Neural cell (in vitro differentiated cells): ENCODE measurements around the gene SPN. TPM values are rescaled to one million over a fixed set of nuclear protein-coding genes. Genes with fewer than 3 reads are reported as not detected.

ENCODE experiments used
- H2AFZ ChIP-seq: fragments of 200-600, 300-800 bp; sonication (generic), shearing (Covaris generic); 2 replicates; pipeline ENCODE4 v1.6.0; 2014; ENCODE audit warnings: low read depth, mild to moderate bottlenecking, antibody characterized with exemption, low read length, moderate library complexity
- H3F3A ChIP-seq: fragments of 200-600 bp; shearing (Covaris generic); 2 replicates; pipeline ENCODE4 v1.6.1; 2016; ENCODE audit warnings: mild to moderate bottlenecking, moderate library complexity, mixed read lengths, antibody characterized with exemption, low read length; ENCODE audit not compliant: insufficient read depth, poor library complexity, severe bottlenecking
- H3K27ac ChIP-seq: fragments of 200-600, 300-800 bp; sonication (generic), shearing (Covaris generic); 2 replicates; pipeline ENCODE4 v1.5.1; 2014; ENCODE audit warnings: mild to moderate bottlenecking, low read length, moderate library complexity
- H3K27me3 ChIP-seq: fragments of 300-800, 200-600 bp; sonication (generic), shearing (Covaris generic); 2 replicates; pipeline ENCODE4 v1.6.0; 2014; ENCODE audit warnings: mild to moderate bottlenecking, low read depth, low read length, moderate library complexity; ENCODE audit not compliant: insufficient read depth
- H3K36me3 ChIP-seq: fragments of 300-800, 200-600 bp; sonication (generic), shearing (Covaris generic); 2 replicates; pipeline ENCODE4 v1.5.1; 2014; ENCODE audit warnings: mild to moderate bottlenecking, antibody characterized with exemption, low read length, moderate library complexity; ENCODE audit not compliant: insufficient read depth
- H3K4me2 ChIP-seq: fragments of 300-800, 200-600 bp; sonication (generic), shearing (Covaris generic); 2 replicates; pipeline ENCODE4 v1.6.0; 2014; ENCODE audit warnings: mild to moderate bottlenecking, low read length
- H3K4me3 ChIP-seq: fragments of 300-800, 200-600 bp; sonication (generic), shearing (Covaris generic); 2 replicates; pipeline ENCODE4 v1.5.1; 2014; ENCODE audit warnings: mild to moderate bottlenecking, low read length, moderate library complexity
- H3K79me2 ChIP-seq: fragments of 200-600 bp; shearing (Covaris generic); replicated peaks from 2 replicates; pipeline ENCODE4 v1.6.0; 2014; ENCODE audit warnings: mild to moderate bottlenecking, low read length, moderate library complexity; ENCODE audit not compliant: insufficient read depth
- H3K9ac ChIP-seq: fragments of 300-800, 200-600 bp; sonication (generic), shearing (Covaris generic); 2 replicates; pipeline ENCODE4 v1.6.1; 2016; ENCODE audit warnings: mild to moderate bottlenecking, low read length, mixed read lengths
- H3K9me2 ChIP-seq: fragments of 200-600 bp; shearing (Covaris generic); 2 replicates; pipeline ENCODE4 v1.6.1; 2016; ENCODE audit warnings: mild to moderate bottlenecking, low read length, mixed read lengths; ENCODE audit not compliant: insufficient read depth
- H3K9me3 ChIP-seq: fragments of 200-600, 300-800 bp; sonication (generic), shearing (Covaris generic); 2 replicates; pipeline ENCODE4 v1.6.1; 2016; ENCODE audit warnings: mild to moderate bottlenecking, mixed run types, low read length, moderate library complexity, mixed read lengths
- H4K20me1 ChIP-seq: fragments of 200-600 bp; shearing (Covaris generic); 2 replicates; pipeline ENCODE4 v1.6.1; 2016; ENCODE audit warnings: mild to moderate bottlenecking, mixed run types; ENCODE audit not compliant: insufficient read depth
- EP300 ChIP-seq: fragments of 450-650 bp; conservative IDR thresholded peaks from 2 replicates; pipeline ENCODE4 v1.6.1; 2014; ENCODE audit warnings: antibody characterized with exemption, mild to moderate bottlenecking, moderate library complexity; ENCODE audit not compliant: poor library complexity, severe bottlenecking
- EZH2 ChIP-seq: fragments of 200-600, 300-800 bp; shearing (Covaris generic), sonication (generic); IDR thresholded peaks from 2 replicates; pipeline ENCODE4 v1.6.1; 2014; ENCODE audit warnings: antibody characterized with exemption, low read length, borderline replicate concordance, mild to moderate bottlenecking; ENCODE audit not compliant: insufficient read depth, poor library complexity, severe bottlenecking
- MXI1 ChIP-seq: fragments of 450-650 bp; conservative IDR thresholded peaks from 2 replicates; pipeline ENCODE4 v1.6.1; 2014; ENCODE audit warnings: antibody characterized with exemption, mild to moderate bottlenecking; ENCODE audit not compliant: poor library complexity, severe bottlenecking
- POLR2AphosphoS5 ChIP-seq: IDR thresholded peaks from 2 replicates; pipeline ENCODE4 v1.6.1; 2012
- RAD21 ChIP-seq: fragments of 450-650 bp; conservative IDR thresholded peaks from 2 replicates; pipeline ENCODE4 v1.6.1; 2014; ENCODE audit warnings: antibody characterized with exemption, mild to moderate bottlenecking, moderate library complexity
- SMC3 ChIP-seq: fragments of 450-650 bp; conservative IDR thresholded peaks from 2 replicates; pipeline ENCODE4 v1.6.1; 2014; ENCODE audit warnings: antibody characterized with exemption, mild to moderate bottlenecking, moderate library complexity; ENCODE audit not compliant: poor library complexity
- TAF1 ChIP-seq: IDR thresholded peaks from 2 replicates; pipeline ENCODE4 v1.6.1; 2012; ENCODE audit warnings: low read depth
- polyA plus RNA-seq: library from polyadenylated mRNA; depleted of rRNA; stranded (reverse); fragments of >200 nt; gene quantifications from 2 replicates; pipeline ENCODE4 v1.2.3, GENCODE V29; 2014
- TF ChIP-seq, protein P1 (sequence below): IDR thresholded peaks from 2 replicates; pipeline ENCODE4 v1.6.1; 2012; ENCODE audit warnings: borderline replicate concordance
- TF ChIP-seq, protein P2 (sequence below): fragments of 450-650 bp; IDR thresholded peaks from 2 replicates; pipeline ENCODE4 v1.5.1; 2014; ENCODE audit warnings: antibody characterized with exemption, mild to moderate bottlenecking, moderate library complexity; ENCODE audit not compliant: poor library complexity, severe bottlenecking

The SPN gene
- polyA plus RNA-seq, 1 donor from 2014 or later: 0.09 TPM

DNA sequence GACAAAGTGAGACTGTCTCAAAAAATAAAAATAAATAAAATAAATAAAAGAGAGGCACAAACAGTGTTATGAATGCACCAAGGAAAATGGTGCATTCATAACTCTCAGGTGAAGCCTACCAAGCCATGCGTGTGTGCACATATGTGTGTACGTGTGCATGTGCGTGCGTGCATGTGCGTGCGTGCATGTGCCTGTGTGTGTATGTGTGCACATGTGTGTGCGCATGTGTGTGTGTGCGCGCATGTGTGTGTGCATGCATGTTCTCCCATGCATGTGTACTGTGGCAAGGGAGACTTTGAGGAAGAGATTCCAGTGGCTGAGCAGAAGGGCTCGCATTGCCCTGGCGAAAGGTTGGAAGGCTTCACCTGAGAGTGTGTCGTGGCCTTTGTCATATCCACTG, 4.7 kb downstream of the SPN start:
- TF ChIP-seq, protein P1, sequence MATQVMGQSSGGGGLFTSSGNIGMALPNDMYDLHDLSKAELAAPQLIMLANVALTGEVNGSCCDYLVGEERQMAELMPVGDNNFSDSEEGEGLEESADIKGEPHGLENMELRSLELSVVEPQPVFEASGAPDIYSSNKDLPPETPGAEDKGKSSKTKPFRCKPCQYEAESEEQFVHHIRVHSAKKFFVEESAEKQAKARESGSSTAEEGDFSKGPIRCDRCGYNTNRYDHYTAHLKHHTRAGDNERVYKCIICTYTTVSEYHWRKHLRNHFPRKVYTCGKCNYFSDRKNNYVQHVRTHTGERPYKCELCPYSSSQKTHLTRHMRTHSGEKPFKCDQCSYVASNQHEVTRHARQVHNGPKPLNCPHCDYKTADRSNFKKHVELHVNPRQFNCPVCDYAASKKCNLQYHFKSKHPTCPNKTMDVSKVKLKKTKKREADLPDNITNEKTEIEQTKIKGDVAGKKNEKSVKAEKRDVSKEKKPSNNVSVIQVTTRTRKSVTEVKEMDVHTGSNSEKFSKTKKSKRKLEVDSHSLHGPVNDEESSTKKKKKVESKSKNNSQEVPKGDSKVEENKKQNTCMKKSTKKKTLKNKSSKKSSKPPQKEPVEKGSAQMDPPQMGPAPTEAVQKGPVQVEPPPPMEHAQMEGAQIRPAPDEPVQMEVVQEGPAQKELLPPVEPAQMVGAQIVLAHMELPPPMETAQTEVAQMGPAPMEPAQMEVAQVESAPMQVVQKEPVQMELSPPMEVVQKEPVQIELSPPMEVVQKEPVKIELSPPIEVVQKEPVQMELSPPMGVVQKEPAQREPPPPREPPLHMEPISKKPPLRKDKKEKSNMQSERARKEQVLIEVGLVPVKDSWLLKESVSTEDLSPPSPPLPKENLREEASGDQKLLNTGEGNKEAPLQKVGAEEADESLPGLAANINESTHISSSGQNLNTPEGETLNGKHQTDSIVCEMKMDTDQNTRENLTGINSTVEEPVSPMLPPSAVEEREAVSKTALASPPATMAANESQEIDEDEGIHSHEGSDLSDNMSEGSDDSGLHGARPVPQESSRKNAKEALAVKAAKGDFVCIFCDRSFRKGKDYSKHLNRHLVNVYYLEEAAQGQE: no peak
- TF ChIP-seq TAF1 (no peak), MXI1 (no peak), SMC3 (no peak), EZH2 (no peak), RAD21 (no peak), EP300 (no peak), POLR2AphosphoS5 (no peak)
- TF ChIP-seq, protein P2, sequence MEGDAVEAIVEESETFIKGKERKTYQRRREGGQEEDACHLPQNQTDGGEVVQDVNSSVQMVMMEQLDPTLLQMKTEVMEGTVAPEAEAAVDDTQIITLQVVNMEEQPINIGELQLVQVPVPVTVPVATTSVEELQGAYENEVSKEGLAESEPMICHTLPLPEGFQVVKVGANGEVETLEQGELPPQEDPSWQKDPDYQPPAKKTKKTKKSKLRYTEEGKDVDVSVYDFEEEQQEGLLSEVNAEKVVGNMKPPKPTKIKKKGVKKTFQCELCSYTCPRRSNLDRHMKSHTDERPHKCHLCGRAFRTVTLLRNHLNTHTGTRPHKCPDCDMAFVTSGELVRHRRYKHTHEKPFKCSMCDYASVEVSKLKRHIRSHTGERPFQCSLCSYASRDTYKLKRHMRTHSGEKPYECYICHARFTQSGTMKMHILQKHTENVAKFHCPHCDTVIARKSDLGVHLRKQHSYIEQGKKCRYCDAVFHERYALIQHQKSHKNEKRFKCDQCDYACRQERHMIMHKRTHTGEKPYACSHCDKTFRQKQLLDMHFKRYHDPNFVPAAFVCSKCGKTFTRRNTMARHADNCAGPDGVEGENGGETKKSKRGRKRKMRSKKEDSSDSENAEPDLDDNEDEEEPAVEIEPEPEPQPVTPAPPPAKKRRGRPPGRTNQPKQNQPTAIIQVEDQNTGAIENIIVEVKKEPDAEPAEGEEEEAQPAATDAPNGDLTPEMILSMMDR: no peak
- Histone ChIP-seq H2AFZ (no peak overlapping the region), H3K79me2 (no peaks in the 10 kb centered on the region), H3K27me3 (no peaks in the 10 kb centered on the region), H3K27ac (no peak overlapping the region), H3K9me3 (no peaks in the 10 kb centered on the region), H4K20me1 (no peaks in the 10 kb centered on the region), H3F3A (no peaks in the 10 kb centered on the region), H3K36me3 (no peaks in the 10 kb centered on the region), H3K4me2 (no peak overlapping the region), H3K9ac (no peak overlapping the region), H3K9me2 (no peaks in the 10 kb centered on the region), H3K4me3 (no peak overlapping the region)

DNA sequence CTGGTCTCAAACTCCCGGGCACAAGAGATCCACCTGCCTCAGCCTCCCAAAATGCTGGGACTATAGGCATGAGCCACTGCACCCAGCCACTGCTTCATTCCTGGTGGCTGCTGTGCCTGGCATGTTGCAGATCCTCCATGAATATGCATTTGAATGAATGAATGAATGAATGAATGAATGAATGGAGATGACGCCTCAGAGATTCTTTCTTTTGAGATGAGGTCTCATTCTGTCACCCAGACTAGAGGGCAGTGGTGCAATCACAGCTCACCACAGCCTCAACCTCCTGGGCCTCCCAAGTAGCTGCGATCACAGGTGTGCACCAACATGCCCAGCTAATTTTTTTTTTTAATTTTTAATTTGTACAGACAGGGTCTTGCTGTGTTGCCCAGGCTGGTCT, 5.2 kb downstream of the SPN start:
- Histone ChIP-seq H3K36me3 (no peaks in the 10 kb centered on the region), H4K20me1 (no peaks in the 10 kb centered on the region), H3K9me3 (no peaks in the 10 kb centered on the region), H2AFZ (no peak overlapping the region), H3K9ac (no peak overlapping the region), H3K27ac (no peak overlapping the region), H3K27me3 (no peaks in the 10 kb centered on the region), H3K9me2 (no peaks in the 10 kb centered on the region), H3F3A (no peaks in the 10 kb centered on the region), H3K4me2 (no peak overlapping the region), H3K79me2 (no peaks in the 10 kb centered on the region), H3K4me3 (no peak overlapping the region)
- no peak for TF ChIP-seq SMC3

DNA sequence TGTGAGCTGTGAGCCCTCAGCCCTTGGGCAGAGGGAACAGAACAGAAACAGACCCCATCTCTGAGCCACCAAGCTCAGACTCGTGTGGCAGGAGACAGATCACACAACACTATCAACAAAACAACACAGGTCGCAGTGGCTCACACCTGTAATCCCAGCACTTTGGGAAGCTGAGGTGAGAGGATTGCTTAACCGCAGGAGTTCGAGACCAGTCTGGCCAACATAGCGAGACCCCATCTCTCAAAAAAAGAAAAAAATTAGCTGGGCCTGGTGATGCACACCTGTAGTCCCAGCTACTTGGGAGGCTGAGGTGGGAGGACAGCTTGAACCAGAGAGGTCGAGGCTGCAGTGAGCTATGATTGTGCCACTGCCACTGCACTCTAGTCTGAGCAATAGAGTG, 10.5 kb downstream of the SPN start:
- no peaks in the 10 kb centered on the region for H3K9me2 ChIP-seq
- H3K9ac ChIP-seq: no peak overlapping the region
- H3K36me3 ChIP-seq: no peaks in the 10 kb centered on the region
- no peak overlapping the region for H3K4me3 ChIP-seq
- TF ChIP-seq SMC3 (no peak), POLR2AphosphoS5 (no peak), EZH2 (no peak), TAF1 (no peak), RAD21 (no peak), MXI1 (no peak)
- TF ChIP-seq, protein P1: no peak
- H3K79me2 ChIP-seq: no peaks in the 10 kb centered on the region
- no peak overlapping the region for H2AFZ ChIP-seq
- H3K4me2 ChIP-seq: no peak overlapping the region
- H3K27me3 ChIP-seq: no peaks in the 10 kb centered on the region
- no peaks in the 10 kb centered on the region for H4K20me1 ChIP-seq
- H3K27ac ChIP-seq: no peak overlapping the region
- no peaks in the 10 kb centered on the region for H3K9me3 ChIP-seq
- no peaks in the 10 kb centered on the region for H3F3A ChIP-seq
